HEK293T (cell line): Measurements from ENCODE around the gene ASXL1.

Experiments used
- ARNT ChIP-seq: fragments of 450-650 bp; IDR thresholded peaks from 2 replicates; pipeline ENCODE4 v1.6.1; 2017; ENCODE audit warnings: mild to moderate bottlenecking
- CTBP1 ChIP-seq: fragments of 450-650 bp; IDR thresholded peaks from 2 replicates; pipeline ENCODE4 v1.6.1; 2016; ENCODE audit warnings: borderline replicate concordance
- FOXM1 ChIP-seq: fragments of 450-650 bp; IDR thresholded peaks from 2 replicates; pipeline ENCODE4 v1.6.1; 2017; ENCODE audit warnings: mild to moderate bottlenecking, borderline replicate concordance
- SP1 ChIP-seq: fragments of 450-650 bp; IDR thresholded peaks from 2 replicates; pipeline ENCODE4 v1.6.1; 2017

DNA sequence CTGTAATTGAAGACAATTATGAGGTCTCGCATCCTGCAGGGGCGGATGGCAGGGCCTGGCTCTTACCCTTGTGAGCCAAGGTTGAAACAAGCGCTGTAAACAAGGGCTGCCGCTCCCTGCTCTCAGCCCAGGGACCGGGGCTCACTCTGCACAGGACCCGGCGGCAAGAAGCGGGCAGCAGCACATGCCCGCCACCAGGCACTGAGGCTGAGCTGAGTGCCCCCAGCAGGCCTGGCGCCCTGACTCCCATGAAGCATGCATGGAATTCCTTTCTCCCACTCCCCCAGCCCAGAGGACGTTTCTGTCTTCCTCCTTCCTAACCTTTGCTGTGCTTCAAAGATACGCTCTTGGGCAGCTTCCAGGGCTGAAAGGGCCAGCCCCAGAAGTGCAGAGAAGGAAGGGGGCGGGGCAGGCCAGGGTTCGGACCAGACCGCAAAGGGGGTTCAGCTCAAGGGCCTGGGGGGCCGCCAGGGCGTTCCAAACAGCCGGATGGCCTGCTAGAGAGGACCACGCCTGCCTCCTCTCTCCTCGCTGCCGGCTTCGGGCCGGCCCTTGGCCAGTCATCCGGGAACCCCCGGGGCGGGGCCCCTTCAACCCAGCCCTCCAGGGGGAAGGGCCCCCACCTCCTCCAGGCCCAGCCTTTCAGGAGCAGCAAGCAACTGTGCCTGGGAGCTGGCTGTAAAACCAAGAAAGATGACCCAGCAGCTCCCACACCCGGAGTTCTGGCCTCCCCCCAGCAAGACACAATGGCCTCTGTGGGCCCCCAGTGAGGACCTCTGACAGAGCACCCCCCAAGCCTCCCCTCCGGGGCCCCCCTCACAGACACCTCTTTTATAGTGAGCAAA, 117.1 kb downstream of the ASXL1 start:
- TF ChIP-seq SP1 (no peak), FOXM1 (no peak), CTBP1 (no peak), ARNT (no peak)
